ENCODE data around the gene GMDS.

GMDS gene

DNA sequence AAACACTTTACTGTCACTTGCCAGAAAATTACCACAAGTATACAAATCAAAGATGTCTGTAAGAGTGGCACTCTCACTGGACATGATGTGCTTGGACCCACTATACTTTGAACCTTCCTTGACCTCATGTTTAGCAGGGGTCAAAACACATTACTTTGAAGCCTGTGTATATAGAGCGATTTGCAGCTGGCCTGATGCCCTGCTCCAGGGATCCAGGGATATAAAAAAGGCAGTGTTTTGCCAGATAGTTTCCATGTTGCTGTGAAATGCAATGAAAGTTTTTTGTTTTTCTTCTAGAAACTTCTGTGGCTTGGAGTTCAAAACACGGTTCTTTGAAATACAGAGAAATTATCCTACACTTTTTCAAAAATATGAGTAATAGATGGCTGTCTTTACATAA, 470.0 kb downstream of the GMDS start:
- H3K27me3 ChIP-seq = no peaks in the 10 kb centered on the region
- no peak for DNase-seq

GRCh38 chr6:1774226-1774915, 471.0 kb downstream of the GMDS start:
- H3K27me3 ChIP-seq = no peaks in the 10 kb centered on the region
- H3K9me3 ChIP-seq = no peaks in the 10 kb centered on the region
- TF ChIP-seq CTCF (IDR thresholded peaks at IDR 0.05; ENCODE audit: low read depth, low read length) = no peak
- H3K4me3 ChIP-seq (ENCODE audit: low read depth, low read length) = no peak overlapping the region
- no peaks in the 10 kb centered on the region for H3K36me3 ChIP-seq
- no peaks in the 10 kb centered on the region; the same call in 1 of the 2 replicates for H3K4me1 ChIP-seq
- DNase-seq = no peak

More for the DNA sequence above, 470.0 kb downstream of the GMDS start:
- no peak for TF ChIP-seq CTCF (IDR thresholded peaks at IDR 0.05; ENCODE audit: low read depth, low read length)
- H3K36me3 ChIP-seq = no peaks in the 10 kb centered on the region
- no peak overlapping the region for H3K4me3 ChIP-seq (ENCODE audit: low read depth, low read length)
- no peaks in the 10 kb centered on the region for H3K9me3 ChIP-seq
- no peaks in the 10 kb centered on the region; the same call in 1 of the 2 replicates for H3K4me1 ChIP-seq

GRCh38 chr6:1773700-1774099, 471.7 kb downstream of the GMDS start:
- DNase-seq = no peak
- Histone ChIP-seq H3K4me3 (ENCODE audit: low read depth, low read length) (no peak overlapping the region), H3K9me3 (no peaks in the 10 kb centered on the region), H3K36me3 (no peaks in the 10 kb centered on the region), H3K27me3 (no peaks in the 10 kb centered on the region), H3K4me1 (no peaks in the 10 kb centered on the region; the same call in 1 of the 2 replicates)
- TF ChIP-seq CTCF (IDR thresholded peaks at IDR 0.05; ENCODE audit: low read depth, low read length) = no peak

DNA sequence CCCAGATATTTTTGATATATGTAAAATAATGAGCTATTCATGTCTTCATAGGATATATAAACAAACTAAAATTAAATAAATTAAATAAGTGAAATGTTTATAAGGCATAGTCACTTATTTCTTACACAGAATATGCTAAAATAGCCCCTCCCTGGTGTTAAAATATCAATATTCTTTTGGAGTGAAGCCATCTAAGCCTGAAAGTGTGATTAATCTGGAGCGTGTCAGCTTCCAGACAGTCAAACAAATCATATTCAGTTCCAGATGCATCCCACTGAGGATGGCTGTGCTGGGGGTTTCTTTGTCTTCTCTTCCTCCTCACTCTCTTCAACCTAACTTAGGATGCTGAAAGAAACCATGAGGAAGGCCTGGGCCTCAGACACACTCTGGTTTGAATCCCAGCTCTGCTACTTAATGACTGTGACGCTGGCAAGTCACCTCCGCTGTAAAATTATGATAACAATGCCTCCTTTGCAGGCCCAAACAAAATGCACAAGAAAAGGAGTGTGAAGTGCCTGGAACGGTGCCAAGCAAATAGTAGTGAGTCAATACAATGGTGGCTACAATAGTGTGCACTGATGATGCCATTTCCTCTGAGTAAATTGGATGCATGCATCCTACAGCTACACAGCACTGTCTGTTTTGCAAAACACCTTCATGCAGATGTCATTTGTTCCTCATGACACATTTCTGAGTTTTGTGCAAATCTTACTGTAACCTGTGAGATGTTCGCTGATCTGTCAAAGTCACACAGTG, 474.3 kb downstream of the GMDS start:
- no peak for DNase-seq
- no peaks in the 10 kb centered on the region for H3K36me3 ChIP-seq
- no peak for TF ChIP-seq CTCF (IDR thresholded peaks at IDR 0.05; ENCODE audit: low read depth, low read length)
- H3K4me3 ChIP-seq (ENCODE audit: low read depth, low read length) = no peak overlapping the region
- no peaks in the 10 kb centered on the region for H3K27me3 ChIP-seq
- no peaks in the 10 kb centered on the region for H3K9me3 ChIP-seq
- H3K4me1 ChIP-seq = peaks cover 8% of the 10 kb centered on the region

- Histone ChIP-seq H3K4me3 (ENCODE audit: low read depth, low read length) (no peak overlapping the region), H3K27me3 (no peaks in the 10 kb centered on the region), H3K9me3 (no peaks in the 10 kb centered on the region), H3K4me1 (peaks cover 8% of the 10 kb centered on the region), H3K36me3 (no peaks in the 10 kb centered on the region)
- TF ChIP-seq CTCF (IDR thresholded peaks at IDR 0.05; ENCODE audit: low read depth, low read length) = no peak
- DNase-seq = no peak
Observed at GRCh38 chr6:1770435-1770843, 475.0 kb downstream of the GMDS start.
